ENCODE measurements around the gene TUBGCP3.

DNA sequence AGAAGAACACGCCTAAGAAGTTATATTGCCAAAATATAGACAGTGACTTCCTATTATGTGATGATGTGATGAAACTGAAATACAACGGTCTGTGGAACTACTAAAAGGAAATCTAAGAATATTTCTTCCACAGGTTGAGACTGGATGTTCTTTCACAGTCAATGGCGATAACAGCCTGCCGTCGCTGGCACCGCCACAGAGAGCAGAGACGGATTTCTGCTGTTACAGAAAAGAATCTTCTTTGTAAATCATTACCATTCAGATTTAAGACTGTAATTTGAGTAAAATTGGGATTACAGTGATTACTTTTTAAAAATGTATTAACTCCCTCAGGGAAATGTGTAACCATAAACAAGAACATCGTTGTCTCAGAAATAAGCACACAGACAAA lies 100.8 kb downstream of the TUBGCP3 start:
- no peak for TF ChIP-seq POLR2A (IDR thresholded peaks at IDR 0.05)
- TF ChIP-seq, protein P1, sequence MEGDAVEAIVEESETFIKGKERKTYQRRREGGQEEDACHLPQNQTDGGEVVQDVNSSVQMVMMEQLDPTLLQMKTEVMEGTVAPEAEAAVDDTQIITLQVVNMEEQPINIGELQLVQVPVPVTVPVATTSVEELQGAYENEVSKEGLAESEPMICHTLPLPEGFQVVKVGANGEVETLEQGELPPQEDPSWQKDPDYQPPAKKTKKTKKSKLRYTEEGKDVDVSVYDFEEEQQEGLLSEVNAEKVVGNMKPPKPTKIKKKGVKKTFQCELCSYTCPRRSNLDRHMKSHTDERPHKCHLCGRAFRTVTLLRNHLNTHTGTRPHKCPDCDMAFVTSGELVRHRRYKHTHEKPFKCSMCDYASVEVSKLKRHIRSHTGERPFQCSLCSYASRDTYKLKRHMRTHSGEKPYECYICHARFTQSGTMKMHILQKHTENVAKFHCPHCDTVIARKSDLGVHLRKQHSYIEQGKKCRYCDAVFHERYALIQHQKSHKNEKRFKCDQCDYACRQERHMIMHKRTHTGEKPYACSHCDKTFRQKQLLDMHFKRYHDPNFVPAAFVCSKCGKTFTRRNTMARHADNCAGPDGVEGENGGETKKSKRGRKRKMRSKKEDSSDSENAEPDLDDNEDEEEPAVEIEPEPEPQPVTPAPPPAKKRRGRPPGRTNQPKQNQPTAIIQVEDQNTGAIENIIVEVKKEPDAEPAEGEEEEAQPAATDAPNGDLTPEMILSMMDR (IDR thresholded peaks at IDR 0.05), result no peak
